HEK293T (cell line): ENCODE measurements around the gene MFSD6L.

Experiments used
- CTCF ChIA-PET: fragments of 350-600 bp; formaldehyde crosslinking; extraction: SDS; loops from one replicate; lab custom pipeline; 2021; ENCODE audit warnings: antibody characterized with exemption, inconsistent platforms; lab: Yijun Ruan, JAX
- POLR2A ChIA-PET: fragments of 350-600 bp; formaldehyde crosslinking; extraction: SDS; loops from one replicate; lab custom pipeline; 2020; ENCODE audit warnings: antibody characterized with exemption, inconsistent platforms; lab: Yijun Ruan, JAX
- DNase-seq: peaks from one replicate; pipeline ENCODE4 v3.0.0; 2012; ENCODE audit warnings: mixed read lengths; ENCODE audit errors: extremely low spot score
- ARNT ChIP-seq: fragments of 450-650 bp; IDR thresholded peaks from 2 replicates; pipeline ENCODE4 v1.6.1; 2017; ENCODE audit warnings: mild to moderate bottlenecking
- BHLHE40 ChIP-seq: fragments of 450-650 bp; IDR thresholded peaks from 2 replicates; pipeline ENCODE4 v1.6.1; 2016; ENCODE audit warnings: mild to moderate bottlenecking, moderate library complexity, borderline replicate concordance
- CTBP1 ChIP-seq: fragments of 450-650 bp; IDR thresholded peaks from 2 replicates; pipeline ENCODE4 v1.6.1; 2016; ENCODE audit warnings: borderline replicate concordance
- ELF4 ChIP-seq: fragments of 450-650 bp; IDR thresholded peaks from 2 replicates; pipeline ENCODE4 v1.6.1; 2017; ENCODE audit warnings: antibody characterized with exemption
- FOXA1 ChIP-seq: fragments of 450-650 bp; IDR thresholded peaks from 2 replicates; pipeline ENCODE4 v1.6.1; 2016; ENCODE audit warnings: mild to moderate bottlenecking
- FOXK2 ChIP-seq: fragments of 450-650 bp; IDR thresholded peaks from 2 replicates; pipeline ENCODE4 v1.6.1; 2016; ENCODE audit warnings: mild to moderate bottlenecking
- FOXM1 ChIP-seq: fragments of 450-650 bp; IDR thresholded peaks from 2 replicates; pipeline ENCODE4 v1.6.1; 2017; ENCODE audit warnings: mild to moderate bottlenecking, borderline replicate concordance
- HDGF ChIP-seq: fragments of 450-650 bp; IDR thresholded peaks from 2 replicates; pipeline ENCODE4 v1.6.1; 2017; ENCODE audit warnings: antibody characterized with exemption, borderline replicate concordance
- L3MBTL2 ChIP-seq: fragments of 450-650 bp; conservative IDR thresholded peaks from 2 replicates; pipeline ENCODE4 v1.6.1; 2016; ENCODE audit warnings: mild to moderate bottlenecking
- LEF1 ChIP-seq: fragments of 450-650 bp; IDR thresholded peaks from 2 replicates; pipeline ENCODE4 v1.6.1; 2017; ENCODE audit warnings: mild to moderate bottlenecking, borderline replicate concordance
- NFRKB ChIP-seq: fragments of 450-650 bp; IDR thresholded peaks from 2 replicates; pipeline ENCODE4 v1.6.1; 2016; ENCODE audit warnings: mild to moderate bottlenecking, moderate library complexity
- PKNOX1 ChIP-seq: fragments of 450-650 bp; IDR thresholded peaks from 2 replicates; pipeline ENCODE4 v1.6.1; 2016
- SP1 ChIP-seq: fragments of 450-650 bp; IDR thresholded peaks from 2 replicates; pipeline ENCODE4 v1.6.1; 2017
- SUZ12 ChIP-seq: fragments of 450-650 bp; IDR thresholded peaks from 2 replicates; pipeline ENCODE4 v1.6.1; 2016; ENCODE audit warnings: mild to moderate bottlenecking
- TARDBP ChIP-seq: fragments of 450-650 bp; IDR thresholded peaks from 2 replicates; pipeline ENCODE4 v1.6.1; 2016
- ZNF384 ChIP-seq: fragments of 450-650 bp; IDR thresholded peaks from 2 replicates; pipeline ENCODE4 v1.6.1; 2016

The MFSD6L gene

GRCh38 chr17:8753976-8754440, 45.2 kb downstream of the MFSD6L start:
- peak; percentile 53 for DNase-seq
- ChIA-PET CTCF (interaction anchor here (0.7 to 1.2 kb wide), 3 partner anchors 78 to 216 kb away, joined by 3 read pairs; no protein-coding TSS in a partner anchor), POLR2A (no interaction called here)
- no peak for TF ChIP-seq LEF1
- TF ChIP-seq HDGF, result no peak
- no peak for TF ChIP-seq NFRKB
- TF ChIP-seq FOXA1, result 0 out of 2 replicates have a peak, but pooled peaks have one; percentile 14
- no peak for TF ChIP-seq BHLHE40
- no peak for TF ChIP-seq ELF4
- TF ChIP-seq L3MBTL2, result no peak

- ChIA-PET POLR2A (no interaction called here), CTCF (interaction anchor here (0.5 to 1.3 kb wide), 4 partner anchors 32 to 769 kb away, joined by 3 to 5 read pairs (median 3); no protein-coding TSS in a partner anchor)
- no peak for DNase-seq
- no peak for TF ChIP-seq ARNT
- TF ChIP-seq SUZ12, result no peak
- no peak for TF ChIP-seq L3MBTL2
- no peak for TF ChIP-seq NFRKB
- no peak for TF ChIP-seq LEF1
- TF ChIP-seq ZNF384, result no peak
- TF ChIP-seq ELF4, result no peak
- no peak for TF ChIP-seq FOXM1
- no peak for TF ChIP-seq FOXK2
- no peak for TF ChIP-seq HDGF
- no peak for TF ChIP-seq CTBP1
- no peak for TF ChIP-seq PKNOX1
- no peak for TF ChIP-seq SP1
Measured at GRCh38 chr17:8753136-8753975, 45.8 kb downstream of the MFSD6L start.

- ChIA-PET POLR2A (no interaction called here), CTCF (interaction anchor here (0.6 kb wide), 1 partner anchor 255 kb away, joined by 4 read pairs; no protein-coding TSS in a partner anchor)
- no peak for DNase-seq
- TF ChIP-seq ELF4 (no peak), FOXA1 (no peak), ZNF384 (no peak), L3MBTL2 (no peak), PKNOX1 (no peak), NFRKB (no peak), FOXM1 (no peak), CTBP1 (no peak), TARDBP (no peak), LEF1 (no peak), FOXK2 (no peak), SUZ12 (no peak), SP1 (no peak), BHLHE40 (no peak), HDGF (no peak), ARNT (no peak)
Measured at GRCh38 chr17:8749616-8750015, 49.5 kb downstream of the MFSD6L start.

GRCh38 chr17:8747742-8748141, 51.4 kb downstream of the MFSD6L start:
- ChIA-PET POLR2A (no interaction called here), CTCF (no interaction called here)
- DNase-seq, result no peak
- TF ChIP-seq L3MBTL2, result no peak
- TF ChIP-seq FOXK2, result no peak
